WTC11 (cell line): ENCODE results near the gene ADGRV1. TPM values are rescaled to one million over a fixed set of nuclear protein-coding genes. Genes with fewer than 3 reads are reported as not detected.

Experiments
- ATAC-seq: fragments of 200-7000 bp; cut with Tn5 transposase; 2 replicates; pipeline ENCODE4 v1.10.0; 2021; ENCODE audit warnings: mild to moderate bottlenecking, moderate library complexity
- CTCF ChIA-PET: fragments of 300-600 bp; sonication (Branson Sonifier 250); formaldehyde crosslinking; loops from one replicate; lab custom pipeline; 2021; ENCODE audit warnings: antibody characterized with exemption; lab: Charles Lee
- POLR2A ChIA-PET: fragments of 350-600 bp; sonication (Branson Sonifier 250); formaldehyde crosslinking; loops from one replicate; lab custom pipeline; 2021; ENCODE audit warnings: antibody characterized with exemption; lab: Charles Lee
- DNase-seq: peaks from one replicate; pipeline ENCODE4 v3.0.0; 2021; ENCODE audit warnings: low spot score
- H3K27ac Mint-ChIP-seq: 2 replicates; pipeline ENCODE4 v1.8.0; 2021; ENCODE audit warnings: mixed read lengths
- H3K27me3 Mint-ChIP-seq: 2 replicates; pipeline ENCODE4 v1.8.0; 2021; ENCODE audit warnings: low read depth, mild to moderate bottlenecking, moderate library complexity, mixed read lengths
- H3K36me3 Mint-ChIP-seq: 2 replicates; pipeline ENCODE4 v1.8.0; 2021; ENCODE audit warnings: mixed read lengths
- H3K4me1 Mint-ChIP-seq: 2 replicates; pipeline ENCODE4 v1.8.0; 2022; ENCODE audit warnings: mixed read lengths
- H3K4me3 Mint-ChIP-seq: 2 replicates; pipeline ENCODE4 v1.8.0; 2021; ENCODE audit warnings: mild to moderate bottlenecking, moderate library complexity, mixed read lengths
- H3K9me3 Mint-ChIP-seq: 2 replicates; pipeline ENCODE4 v1.8.0; 2021; ENCODE audit warnings: mixed read lengths
- ATF3 ChIP-seq: sonication (generic); formaldehyde crosslinking; conservative IDR thresholded peaks from 2 replicates; pipeline ENCODE4 v1.8.1; 2022; ENCODE audit warnings: mild to moderate bottlenecking, missing genetic modification reagents
- E2F1 ChIP-seq: sonication (generic); formaldehyde crosslinking; IDR thresholded peaks from 2 replicates; pipeline ENCODE4 v1.8.0; 2022; ENCODE audit warnings: mild to moderate bottlenecking, missing genetic modification reagents
- ELF4 ChIP-seq: sonication (generic); formaldehyde crosslinking; IDR thresholded peaks from 2 replicates; pipeline ENCODE4 v1.8.1; 2022; ENCODE audit warnings: low read depth, mild to moderate bottlenecking, moderate library complexity, missing genetic modification reagents
- FOXK1 ChIP-seq: sonication (generic); formaldehyde crosslinking; IDR thresholded peaks from 2 replicates; pipeline ENCODE4 v1.8.0; 2022; ENCODE audit warnings: mild to moderate bottlenecking, moderate library complexity, missing genetic modification reagents
- FOXP1 ChIP-seq: sonication (generic); formaldehyde crosslinking; IDR thresholded peaks from 2 replicates; pipeline ENCODE4 v1.8.0; 2022; ENCODE audit warnings: missing genetic modification reagents, mild to moderate bottlenecking, moderate library complexity, borderline replicate concordance
- FOXP4 ChIP-seq: sonication (generic); formaldehyde crosslinking; IDR thresholded peaks from 2 replicates; pipeline ENCODE4 v1.8.0; 2022; ENCODE audit warnings: mild to moderate bottlenecking, missing genetic modification reagents
- GABPB1 ChIP-seq: sonication (generic); formaldehyde crosslinking; IDR thresholded peaks from 2 replicates; pipeline ENCODE4 v1.8.1; 2023; ENCODE audit warnings: mild to moderate bottlenecking, missing genetic modification reagents
- GRHL2 ChIP-seq: fragments of 250-450 bp; sonication (Bioruptor Pico); IDR thresholded peaks from 2 replicates; pipeline ENCODE4 v1.8.0; 2022; ENCODE audit warnings: mild to moderate bottlenecking, moderate library complexity; ENCODE audit not compliant: insufficient replicate concordance, severe bottlenecking
- JUN ChIP-seq: sonication (generic); formaldehyde crosslinking; IDR thresholded peaks from 2 replicates; pipeline ENCODE4 v1.8.0; 2023; ENCODE audit warnings: mild to moderate bottlenecking, missing genetic modification reagents
- NR2C2 ChIP-seq: sonication (generic); formaldehyde crosslinking; IDR thresholded peaks from 2 replicates; pipeline ENCODE4 v1.8.0; 2022; ENCODE audit warnings: mild to moderate bottlenecking, missing genetic modification reagents
- NR3C1 ChIP-seq: sonication (generic); formaldehyde crosslinking; conservative IDR thresholded peaks from 2 replicates; pipeline ENCODE4 v1.8.1; 2023; ENCODE audit warnings: low read depth, mild to moderate bottlenecking, missing genetic modification reagents
- PRRX2 ChIP-seq: fragments of 250-450 bp; sonication (Bioruptor Pico); IDR thresholded peaks from 2 replicates; pipeline ENCODE4 v1.8.0; 2021; ENCODE audit warnings: mild to moderate bottlenecking
- STAT6 ChIP-seq: sonication (generic); formaldehyde crosslinking; conservative IDR thresholded peaks from 2 replicates; pipeline ENCODE4 v1.8.1; 2023; ENCODE audit warnings: mild to moderate bottlenecking, low read depth, missing genetic modification reagents, moderate library complexity
- TP53 ChIP-seq: sonication (generic); formaldehyde crosslinking; IDR thresholded peaks from 2 replicates; pipeline ENCODE4 v1.8.1; 2023; ENCODE audit warnings: mild to moderate bottlenecking, missing genetic modification reagents
- total RNA-seq: library from RNA; stranded (reverse); gene quantifications from 3 replicates; pipeline ENCODE4 v1.2.3, GENCODE V29; 2021
- TF ChIP-seq, protein P1 (sequence below): sonication (generic); formaldehyde crosslinking; IDR thresholded peaks from 2 replicates; pipeline ENCODE4 v1.8.1; 2022; ENCODE audit warnings: missing genetic modification reagents, borderline replicate concordance
- TF ChIP-seq, protein P2 (sequence below): sonication (generic); formaldehyde crosslinking; IDR thresholded peaks from 2 replicates; pipeline ENCODE4 v1.8.1; 2022; ENCODE audit warnings: low read depth, mild to moderate bottlenecking, moderate library complexity, missing genetic modification reagents, borderline replicate concordance
- TF ChIP-seq, protein P3 (sequence below): sonication (generic); formaldehyde crosslinking; IDR thresholded peaks from 2 replicates; pipeline ENCODE4 v1.8.1; 2023; ENCODE audit warnings: mild to moderate bottlenecking, missing genetic modification reagents, borderline replicate concordance
- TF ChIP-seq, protein P4 (sequence below): sonication (generic); formaldehyde crosslinking; IDR thresholded peaks from 2 replicates; pipeline ENCODE4 v1.8.1; 2023; ENCODE audit warnings: mild to moderate bottlenecking, missing genetic modification reagents, moderate library complexity

Gene ADGRV1
- total RNA-seq, 1 experiment from 2014 or later, result 74.5 TPM

- ChIA-PET CTCF (interaction anchor here (1.4 kb wide), 1 partner anchor 55 kb away, joined by 3 read pairs; no protein-coding TSS in a partner anchor), POLR2A (no interaction called here)
- H3K9me3 Mint-ChIP-seq, result no peaks in the 10 kb centered on the region
- TF ChIP-seq TP53 (no peak), ELF4 (CRISPR knock-in tag) (no peak), FOXP4 (CRISPR knock-in tag) (no peak), STAT6 (no peak), PRRX2 (CRISPR knock-in tag) (no peak), NR2C2 (CRISPR knock-in tag) (no peak), GRHL2 (CRISPR knock-in tag) (no peak), JUN (CRISPR knock-in tag) (no peak)
- TF ChIP-seq, protein P1, sequence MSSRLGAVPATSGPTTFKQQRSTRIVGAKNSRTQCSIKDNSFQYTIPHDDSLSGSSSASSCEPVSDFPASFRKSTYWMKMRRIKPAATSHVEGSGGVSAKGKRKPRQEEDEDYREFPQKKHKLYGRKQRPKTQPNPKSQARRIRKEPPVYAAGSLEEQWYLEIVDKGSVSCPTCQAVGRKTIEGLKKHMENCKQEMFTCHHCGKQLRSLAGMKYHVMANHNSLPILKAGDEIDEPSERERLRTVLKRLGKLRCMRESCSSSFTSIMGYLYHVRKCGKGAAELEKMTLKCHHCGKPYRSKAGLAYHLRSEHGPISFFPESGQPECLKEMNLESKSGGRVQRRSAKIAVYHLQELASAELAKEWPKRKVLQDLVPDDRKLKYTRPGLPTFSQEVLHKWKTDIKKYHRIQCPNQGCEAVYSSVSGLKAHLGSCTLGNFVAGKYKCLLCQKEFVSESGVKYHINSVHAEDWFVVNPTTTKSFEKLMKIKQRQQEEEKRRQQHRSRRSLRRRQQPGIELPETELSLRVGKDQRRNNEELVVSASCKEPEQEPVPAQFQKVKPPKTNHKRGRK, result no peak
- TF ChIP-seq, protein P2, sequence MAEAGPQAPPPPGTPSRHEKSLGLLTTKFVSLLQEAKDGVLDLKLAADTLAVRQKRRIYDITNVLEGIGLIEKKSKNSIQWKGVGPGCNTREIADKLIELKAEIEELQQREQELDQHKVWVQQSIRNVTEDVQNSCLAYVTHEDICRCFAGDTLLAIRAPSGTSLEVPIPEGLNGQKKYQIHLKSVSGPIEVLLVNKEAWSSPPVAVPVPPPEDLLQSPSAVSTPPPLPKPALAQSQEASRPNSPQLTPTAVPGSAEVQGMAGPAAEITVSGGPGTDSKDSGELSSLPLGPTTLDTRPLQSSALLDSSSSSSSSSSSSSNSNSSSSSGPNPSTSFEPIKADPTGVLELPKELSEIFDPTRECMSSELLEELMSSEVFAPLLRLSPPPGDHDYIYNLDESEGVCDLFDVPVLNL, result no peak
- H3K27ac Mint-ChIP-seq, result no peak overlapping the region
- peaks cover 35% of the 10 kb centered on the region for H3K36me3 Mint-ChIP-seq
- H3K4me1 Mint-ChIP-seq, result peaks cover 29% of the 10 kb centered on the region
- DNase-seq, result no peak
- no peak overlapping the region for H3K4me3 Mint-ChIP-seq
- no peaks in the 10 kb centered on the region for H3K27me3 Mint-ChIP-seq
- ATAC-seq, result peak; percentile 53
Observed at GRCh38 chr5:90747175-90747574, 188.6 kb downstream of the ADGRV1 start.

- ChIA-PET CTCF (no interaction called here), POLR2A (no interaction called here)
- H3K36me3 Mint-ChIP-seq, result peaks cover 35% of the 10 kb centered on the region
- DNase-seq (no peak), ATAC-seq (peak; percentile 88)
- no peaks in the 10 kb centered on the region for H3K27me3 Mint-ChIP-seq
- H3K4me3 Mint-ChIP-seq, result no peak overlapping the region
- H3K27ac Mint-ChIP-seq, result peak overlapping the region; percentile 7; the same call in 1 of the 2 replicates
- peaks cover 24% of the 10 kb centered on the region for H3K4me1 Mint-ChIP-seq
- no peaks in the 10 kb centered on the region for H3K9me3 Mint-ChIP-seq
- TF ChIP-seq FOXP1 (CRISPR knock-in tag), result no peak
- TF ChIP-seq, protein P1, result no peak
- TF ChIP-seq, protein P3, sequence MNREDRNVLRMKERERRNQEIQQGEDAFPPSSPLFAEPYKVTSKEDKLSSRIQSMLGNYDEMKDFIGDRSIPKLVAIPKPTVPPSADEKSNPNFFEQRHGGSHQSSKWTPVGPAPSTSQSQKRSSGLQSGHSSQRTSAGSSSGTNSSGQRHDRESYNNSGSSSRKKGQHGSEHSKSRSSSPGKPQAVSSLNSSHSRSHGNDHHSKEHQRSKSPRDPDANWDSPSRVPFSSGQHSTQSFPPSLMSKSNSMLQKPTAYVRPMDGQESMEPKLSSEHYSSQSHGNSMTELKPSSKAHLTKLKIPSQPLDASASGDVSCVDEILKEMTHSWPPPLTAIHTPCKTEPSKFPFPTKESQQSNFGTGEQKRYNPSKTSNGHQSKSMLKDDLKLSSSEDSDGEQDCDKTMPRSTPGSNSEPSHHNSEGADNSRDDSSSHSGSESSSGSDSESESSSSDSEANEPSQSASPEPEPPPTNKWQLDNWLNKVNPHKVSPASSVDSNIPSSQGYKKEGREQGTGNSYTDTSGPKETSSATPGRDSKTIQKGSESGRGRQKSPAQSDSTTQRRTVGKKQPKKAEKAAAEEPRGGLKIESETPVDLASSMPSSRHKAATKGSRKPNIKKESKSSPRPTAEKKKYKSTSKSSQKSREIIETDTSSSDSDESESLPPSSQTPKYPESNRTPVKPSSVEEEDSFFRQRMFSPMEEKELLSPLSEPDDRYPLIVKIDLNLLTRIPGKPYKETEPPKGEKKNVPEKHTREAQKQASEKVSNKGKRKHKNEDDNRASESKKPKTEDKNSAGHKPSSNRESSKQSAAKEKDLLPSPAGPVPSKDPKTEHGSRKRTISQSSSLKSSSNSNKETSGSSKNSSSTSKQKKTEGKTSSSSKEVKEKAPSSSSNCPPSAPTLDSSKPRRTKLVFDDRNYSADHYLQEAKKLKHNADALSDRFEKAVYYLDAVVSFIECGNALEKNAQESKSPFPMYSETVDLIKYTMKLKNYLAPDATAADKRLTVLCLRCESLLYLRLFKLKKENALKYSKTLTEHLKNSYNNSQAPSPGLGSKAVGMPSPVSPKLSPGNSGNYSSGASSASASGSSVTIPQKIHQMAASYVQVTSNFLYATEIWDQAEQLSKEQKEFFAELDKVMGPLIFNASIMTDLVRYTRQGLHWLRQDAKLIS (CRISPR knock-in tag), result no peak
- TF ChIP-seq E2F1 (CRISPR knock-in tag), result no peak
- TF ChIP-seq NR3C1, result no peak
- TF ChIP-seq GABPB1 (CRISPR knock-in tag), result no peak
- TF ChIP-seq FOXK1, result no peak
- TF ChIP-seq ATF3 (CRISPR knock-in tag), result no peak
- TF ChIP-seq, protein P4, sequence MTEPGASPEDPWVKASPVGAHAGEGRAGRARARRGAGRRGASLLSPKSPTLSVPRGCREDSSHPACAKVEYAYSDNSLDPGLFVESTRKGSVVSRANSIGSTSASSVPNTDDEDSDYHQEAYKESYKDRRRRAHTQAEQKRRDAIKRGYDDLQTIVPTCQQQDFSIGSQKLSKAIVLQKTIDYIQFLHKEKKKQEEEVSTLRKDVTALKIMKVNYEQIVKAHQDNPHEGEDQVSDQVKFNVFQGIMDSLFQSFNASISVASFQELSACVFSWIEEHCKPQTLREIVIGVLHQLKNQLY, result no peak
Observed at GRCh38 chr5:90747693-90748092, 189.1 kb downstream of the ADGRV1 start.
